ENCODE measurements around the gene TUB.

DNA sequence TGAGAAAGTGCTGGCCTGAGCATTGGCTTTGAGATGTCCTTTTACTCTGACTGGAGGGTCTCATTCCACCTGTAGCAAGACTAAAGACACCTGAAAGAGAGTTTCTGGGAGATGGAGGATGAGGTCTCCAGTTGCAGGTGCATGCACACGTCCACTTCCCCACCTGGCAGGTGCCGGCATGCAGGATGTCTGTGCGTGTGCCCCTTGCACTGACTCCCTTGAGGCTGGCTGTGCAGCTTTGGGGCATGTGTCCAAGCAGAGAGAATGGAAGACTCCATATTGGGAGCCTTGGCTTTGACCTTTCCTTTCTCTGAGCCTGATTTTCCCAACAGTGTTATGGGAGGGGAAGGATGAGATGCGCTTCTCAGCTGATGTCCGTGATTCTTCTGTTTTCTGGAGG is 44.0 kb upstream of the TUB start:
- TF ChIP-seq, protein P1, sequence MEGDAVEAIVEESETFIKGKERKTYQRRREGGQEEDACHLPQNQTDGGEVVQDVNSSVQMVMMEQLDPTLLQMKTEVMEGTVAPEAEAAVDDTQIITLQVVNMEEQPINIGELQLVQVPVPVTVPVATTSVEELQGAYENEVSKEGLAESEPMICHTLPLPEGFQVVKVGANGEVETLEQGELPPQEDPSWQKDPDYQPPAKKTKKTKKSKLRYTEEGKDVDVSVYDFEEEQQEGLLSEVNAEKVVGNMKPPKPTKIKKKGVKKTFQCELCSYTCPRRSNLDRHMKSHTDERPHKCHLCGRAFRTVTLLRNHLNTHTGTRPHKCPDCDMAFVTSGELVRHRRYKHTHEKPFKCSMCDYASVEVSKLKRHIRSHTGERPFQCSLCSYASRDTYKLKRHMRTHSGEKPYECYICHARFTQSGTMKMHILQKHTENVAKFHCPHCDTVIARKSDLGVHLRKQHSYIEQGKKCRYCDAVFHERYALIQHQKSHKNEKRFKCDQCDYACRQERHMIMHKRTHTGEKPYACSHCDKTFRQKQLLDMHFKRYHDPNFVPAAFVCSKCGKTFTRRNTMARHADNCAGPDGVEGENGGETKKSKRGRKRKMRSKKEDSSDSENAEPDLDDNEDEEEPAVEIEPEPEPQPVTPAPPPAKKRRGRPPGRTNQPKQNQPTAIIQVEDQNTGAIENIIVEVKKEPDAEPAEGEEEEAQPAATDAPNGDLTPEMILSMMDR (conservative IDR thresholded peaks at IDR 0.05): no peak
- TF ChIP-seq EZH2 (IDR thresholded peaks at IDR 0.05; ENCODE audit: low read depth): no peak
